Uterus (tissue), 4 donors: Measurements from ENCODE around the gene GREB1L. TPM values are rescaled to one million over a fixed set of nuclear protein-coding genes. Genes with fewer than 3 reads are reported as not detected.

Experiments used
- DNase-seq, 2 donors: peaks; one replicate each; pipeline ENCODE4 v3.0.0-alpha.2; 2019 to 2020
- H3K27ac ChIP-seq, 2 donors: fragments of 200-600 bp; sonication (generic); 1 replicate in 1 of 2; 2 replicates in 1 of 2; pipeline ENCODE4 v1.5.1; 2016 to 2018
- H3K27me3 ChIP-seq, 2 donors: fragments of 200-600 bp; sonication (generic); one replicate each; pipeline ENCODE4 v1.5.1; 2018 to 2019; ENCODE audit warnings: control low read depth in 1 of 2
- H3K36me3 ChIP-seq, 2 donors: fragments of 200-600 bp; sonication (generic); one replicate each; pipeline ENCODE4 v1.5.1; 2019; ENCODE audit warnings: control low read depth in 1 of 2
- H3K4me1 ChIP-seq, 2 donors: fragments of 200-600 bp; sonication (generic); one replicate each; pipeline ENCODE4 v1.5.1; 2018 to 2019; ENCODE audit warnings: control low read depth in 1 of 2
- H3K4me3 ChIP-seq, 2 donors: fragments of 200-600 bp; sonication (generic); 1 replicate in 1 of 2; 2 replicates in 1 of 2; pipeline ENCODE4 v1.5.1; 2018 to 2019; ENCODE audit warnings: mild to moderate bottlenecking in 1 of 2
- H3K9me3 ChIP-seq, 2 donors: fragments of 200-600 bp; sonication (generic); one replicate each; pipeline ENCODE4 v1.5.1; 2019; ENCODE audit warnings: control low read depth in 1 of 2
- POLR2A ChIP-seq, 2 donors: fragments of 450-650 bp; IDR thresholded peaks; one replicate each; pipeline ENCODE4 v1.6.1; 2016; ENCODE audit warnings: antibody characterized with exemption in 2 of 2, mild to moderate bottlenecking in 1 of 2, moderate library complexity in 1 of 2
- intact Hi-C: fragments of 100-400 bp; cut with DNase I; formaldehyde crosslinking; loops from one replicate; pipeline ENCODE4 v1.15.1; 2023; ENCODE audit warnings: low total_unique reads
- total RNA-seq, 4 donors: library from RNA; depleted of rRNA in 3 of 4; stranded (reverse); fragments of >200 nt in 3 of 4; gene quantifications; one replicate each; pipeline versions ENCODE4 v1.1.0 to v1.2.4, GENCODE V29; 2014 to 2023
- TF ChIP-seq, protein P1 (sequence below), 4 experiments: fragments of 200-600 bp in 2 of 4; fragments of 450-650 bp in 2 of 4; sonication (generic) in 2 of 4; IDR thresholded peaks; one replicate each; pipeline ENCODE4 v1.5.1; 2016 to 2019; ENCODE audit warnings: antibody characterized with exemption in 4 of 4, mild to moderate bottlenecking in 2 of 4, moderate library complexity in 1 of 4
- donor health status: DM: yes; HTN: yes; CAD: no.

Gene GREB1L
- total RNA-seq, 4 donors from 2014 or later, result 4.1 to 15.3 (median 9.2) TPM

DNA sequence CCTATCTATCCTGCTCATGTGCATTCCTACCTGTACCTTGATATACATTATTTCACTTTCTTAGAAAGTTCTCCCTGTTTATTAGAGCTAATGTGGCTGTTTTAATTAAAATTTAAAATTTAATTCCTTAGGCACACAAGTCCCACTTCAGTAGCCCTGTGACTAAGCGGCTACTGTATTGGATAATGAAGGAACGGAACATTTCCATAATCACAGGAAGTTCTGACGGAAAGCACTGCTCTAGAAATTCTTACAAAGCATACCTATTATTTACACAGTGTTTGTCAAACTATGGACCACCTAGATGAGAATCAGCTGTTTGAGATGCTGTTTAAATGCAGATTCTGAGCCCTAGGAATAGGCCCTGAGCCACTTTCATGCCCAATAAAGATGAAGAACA is 13.2 kb downstream of the GREB1L start:
- TF ChIP-seq POLR2A (IDR thresholded peaks at IDR 0.05), result no peak
- TF ChIP-seq, protein P1, sequence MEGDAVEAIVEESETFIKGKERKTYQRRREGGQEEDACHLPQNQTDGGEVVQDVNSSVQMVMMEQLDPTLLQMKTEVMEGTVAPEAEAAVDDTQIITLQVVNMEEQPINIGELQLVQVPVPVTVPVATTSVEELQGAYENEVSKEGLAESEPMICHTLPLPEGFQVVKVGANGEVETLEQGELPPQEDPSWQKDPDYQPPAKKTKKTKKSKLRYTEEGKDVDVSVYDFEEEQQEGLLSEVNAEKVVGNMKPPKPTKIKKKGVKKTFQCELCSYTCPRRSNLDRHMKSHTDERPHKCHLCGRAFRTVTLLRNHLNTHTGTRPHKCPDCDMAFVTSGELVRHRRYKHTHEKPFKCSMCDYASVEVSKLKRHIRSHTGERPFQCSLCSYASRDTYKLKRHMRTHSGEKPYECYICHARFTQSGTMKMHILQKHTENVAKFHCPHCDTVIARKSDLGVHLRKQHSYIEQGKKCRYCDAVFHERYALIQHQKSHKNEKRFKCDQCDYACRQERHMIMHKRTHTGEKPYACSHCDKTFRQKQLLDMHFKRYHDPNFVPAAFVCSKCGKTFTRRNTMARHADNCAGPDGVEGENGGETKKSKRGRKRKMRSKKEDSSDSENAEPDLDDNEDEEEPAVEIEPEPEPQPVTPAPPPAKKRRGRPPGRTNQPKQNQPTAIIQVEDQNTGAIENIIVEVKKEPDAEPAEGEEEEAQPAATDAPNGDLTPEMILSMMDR (IDR thresholded peaks at IDR 0.05), result no peak
- Histone ChIP-seq H3K27me3 (no peaks in the 10 kb centered on the region), H3K9me3 (no peaks in the 10 kb centered on the region), H3K36me3 (no peaks in the 10 kb centered on the region), H3K4me3 (no peak overlapping the region), H3K4me1 (no peaks in the 10 kb centered on the region), H3K27ac (no peak overlapping the region)
- intact Hi-C loops, result no loop called here
- no peak for DNase-seq

DNA sequence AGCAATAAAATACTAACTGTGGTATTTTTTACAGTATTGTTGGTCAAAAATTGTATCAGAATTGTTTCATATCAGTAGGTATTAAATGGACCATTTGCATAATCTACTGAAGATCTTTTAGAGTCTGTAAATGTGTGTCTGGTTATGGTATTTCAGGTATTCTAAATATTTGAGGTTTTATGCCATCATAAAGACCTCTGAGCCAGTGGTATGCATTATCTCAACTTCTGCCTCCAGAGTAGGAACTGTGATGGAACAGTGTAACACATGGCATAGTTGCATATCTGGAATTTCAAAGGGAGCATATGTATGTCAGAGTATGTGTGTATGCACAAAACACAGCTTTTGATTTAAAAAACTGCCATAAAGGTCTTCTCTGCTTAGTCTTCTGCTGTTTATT is 15.4 kb downstream of the GREB1L start:
- TF ChIP-seq, protein P1 (IDR thresholded peaks at IDR 0.05), result no peak
- TF ChIP-seq POLR2A (IDR thresholded peaks at IDR 0.05), result no peak
- H3K4me3 ChIP-seq, result no peak overlapping the region
- intact Hi-C loops, result no loop called here
- H3K4me1 ChIP-seq, result no peaks in the 10 kb centered on the region
- no peaks in the 10 kb centered on the region for H3K36me3 ChIP-seq
- no peaks in the 10 kb centered on the region for H3K9me3 ChIP-seq
- no peak for DNase-seq
- no peaks in the 10 kb centered on the region for H3K27me3 ChIP-seq
- no peak overlapping the region for H3K27ac ChIP-seq

DNA sequence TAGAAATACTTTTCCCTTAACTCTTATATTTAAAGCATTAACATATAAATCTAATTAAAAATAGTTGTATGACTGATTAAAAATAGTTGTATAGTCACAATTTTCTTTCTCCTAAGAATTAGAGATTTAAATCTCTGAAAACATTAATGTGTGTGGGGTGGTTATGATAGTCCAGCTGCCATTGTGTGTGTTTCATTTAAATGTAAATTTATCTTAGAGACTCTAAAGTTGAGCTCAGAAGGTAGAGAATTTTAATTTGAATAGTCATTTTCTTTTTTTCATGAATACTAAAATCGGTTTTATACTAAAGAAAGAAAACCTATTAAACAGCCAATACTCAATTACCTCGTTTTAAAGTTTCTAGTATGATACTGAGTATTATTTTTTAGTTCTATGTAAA is 18.6 kb downstream of the GREB1L start:
- Histone ChIP-seq H3K27ac (no peak overlapping the region), H3K9me3 (no peaks in the 10 kb centered on the region), H3K36me3 (no peaks in the 10 kb centered on the region), H3K27me3 (no peaks in the 10 kb centered on the region), H3K4me3 (no peak overlapping the region), H3K4me1 (no peaks in the 10 kb centered on the region)
- no peak for DNase-seq
- intact Hi-C loops, result no loop called here
- no peak for TF ChIP-seq POLR2A (IDR thresholded peaks at IDR 0.05)
- TF ChIP-seq, protein P1 (IDR thresholded peaks at IDR 0.05), result no peak

- no peaks in the 10 kb centered on the region for H3K4me1 ChIP-seq
- H3K27ac ChIP-seq, result no peak overlapping the region
- H3K4me3 ChIP-seq, result no peak overlapping the region
- no peak for DNase-seq
- no peaks in the 10 kb centered on the region for H3K9me3 ChIP-seq
- intact Hi-C loops, result no loop called here
- H3K27me3 ChIP-seq, result no peaks in the 10 kb centered on the region
- no peaks in the 10 kb centered on the region for H3K36me3 ChIP-seq
- no peak for TF ChIP-seq POLR2A (IDR thresholded peaks at IDR 0.05)
- TF ChIP-seq, protein P1 (IDR thresholded peaks at IDR 0.05), result no peak
Measured at GRCh38 chr18:21261352-21261751, 19.3 kb downstream of the GREB1L start.

- intact Hi-C loops, result no loop called here
- H3K9me3 ChIP-seq, result no peaks in the 10 kb centered on the region
- no peaks in the 10 kb centered on the region for H3K36me3 ChIP-seq
- no peak for TF ChIP-seq POLR2A (IDR thresholded peaks at IDR 0.05)
- DNase-seq, result no peak
- H3K27ac ChIP-seq, result no peak overlapping the region
- no peaks in the 10 kb centered on the region for H3K27me3 ChIP-seq
- H3K4me1 ChIP-seq, result no peaks in the 10 kb centered on the region
- no peak overlapping the region for H3K4me3 ChIP-seq
Measured at GRCh38 chr18:21262244-21262643, 20.2 kb downstream of the GREB1L start.

- TF ChIP-seq, protein P1 (IDR thresholded peaks at IDR 0.05), result no peak
- TF ChIP-seq POLR2A (IDR thresholded peaks at IDR 0.05), result no peak
- intact Hi-C loops, result no loop called here
- no peaks in the 10 kb centered on the region for H3K27me3 ChIP-seq
- no peaks in the 10 kb centered on the region for H3K9me3 ChIP-seq
- no peak overlapping the region for H3K27ac ChIP-seq
- H3K4me3 ChIP-seq, result no peak overlapping the region
- H3K36me3 ChIP-seq, result no peaks in the 10 kb centered on the region
- DNase-seq, result no peak
- H3K4me1 ChIP-seq, result no peaks in the 10 kb centered on the region
Measured at GRCh38 chr18:21262979-21263378, 20.9 kb downstream of the GREB1L start.
